GM06990 (cell line): Measurements from ENCODE around the gene DNAH10.

Experiments
- DNase-seq: peaks from one replicate; pipeline ENCODE4 v3.0.0-alpha.2; 2011; ENCODE audit not compliant: insufficient read length; ENCODE audit errors: extremely low read depth
- H3K27me3 ChIP-seq: replicated peaks from 2 replicates; pipeline ENCODE4 v1.6.0; 2011; ENCODE audit warnings: low read length; ENCODE audit not compliant: control insufficient read depth, insufficient read depth
- H3K36me3 ChIP-seq: 2 replicates; pipeline ENCODE4 v1.5.1; 2011; ENCODE audit warnings: low read length; ENCODE audit not compliant: control insufficient read depth, insufficient read depth
- H3K4me3 ChIP-seq: replicated peaks from 2 replicates; pipeline ENCODE4 v1.5.1; 2011; ENCODE audit warnings: low read depth, mild to moderate bottlenecking, control low read depth, low read length
- TF ChIP-seq, protein P1 (sequence below): IDR thresholded peaks from 2 replicates; pipeline ENCODE4 v1.5.1; 2011; ENCODE audit warnings: low read length, control low read depth, mild to moderate bottlenecking, inconsistent platforms; ENCODE audit not compliant: insufficient read depth, poor library complexity, severe bottlenecking

Gene DNAH10

DNA sequence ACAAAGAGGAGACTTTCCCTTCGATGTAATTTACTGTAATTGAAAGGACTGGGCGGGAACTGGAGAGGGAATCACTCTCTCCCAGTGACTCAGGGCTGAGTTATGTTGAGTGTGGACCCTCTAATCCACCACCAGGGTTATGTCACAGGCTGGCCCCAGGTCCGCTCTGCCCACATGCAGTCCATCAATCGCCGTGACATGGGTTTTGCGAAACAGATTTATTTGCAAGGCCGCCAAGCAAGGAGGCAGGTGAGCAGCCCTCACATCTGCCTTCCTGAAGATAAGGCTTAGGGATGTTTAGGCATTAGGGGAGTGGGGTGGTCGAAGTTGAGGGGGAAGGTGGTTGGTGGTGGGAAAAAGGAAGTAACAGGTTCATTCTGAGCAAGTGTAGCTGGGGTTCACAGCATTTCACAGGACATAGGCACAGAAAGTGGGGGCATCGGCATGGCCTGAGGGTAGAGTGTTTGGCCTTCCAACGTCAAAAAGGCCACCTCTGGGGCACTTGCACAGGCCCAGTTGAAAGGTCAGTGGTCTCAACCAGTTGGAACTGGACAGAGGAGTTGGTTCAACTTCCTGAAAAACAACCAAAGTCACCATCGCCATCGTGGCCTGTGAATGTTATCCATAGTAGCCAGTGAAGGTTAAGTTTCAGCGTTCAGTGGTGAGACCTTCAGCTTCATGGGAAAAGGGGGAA is 66.9 kb downstream of the DNAH10 start:
- Histone ChIP-seq H3K36me3 (no peaks in the 10 kb centered on the region), H3K4me3 (no peak overlapping the region), H3K27me3 (no peaks in the 10 kb centered on the region; the same call in 1 of the 2 replicates)
- no peak for DNase-seq
- TF ChIP-seq, protein P1, sequence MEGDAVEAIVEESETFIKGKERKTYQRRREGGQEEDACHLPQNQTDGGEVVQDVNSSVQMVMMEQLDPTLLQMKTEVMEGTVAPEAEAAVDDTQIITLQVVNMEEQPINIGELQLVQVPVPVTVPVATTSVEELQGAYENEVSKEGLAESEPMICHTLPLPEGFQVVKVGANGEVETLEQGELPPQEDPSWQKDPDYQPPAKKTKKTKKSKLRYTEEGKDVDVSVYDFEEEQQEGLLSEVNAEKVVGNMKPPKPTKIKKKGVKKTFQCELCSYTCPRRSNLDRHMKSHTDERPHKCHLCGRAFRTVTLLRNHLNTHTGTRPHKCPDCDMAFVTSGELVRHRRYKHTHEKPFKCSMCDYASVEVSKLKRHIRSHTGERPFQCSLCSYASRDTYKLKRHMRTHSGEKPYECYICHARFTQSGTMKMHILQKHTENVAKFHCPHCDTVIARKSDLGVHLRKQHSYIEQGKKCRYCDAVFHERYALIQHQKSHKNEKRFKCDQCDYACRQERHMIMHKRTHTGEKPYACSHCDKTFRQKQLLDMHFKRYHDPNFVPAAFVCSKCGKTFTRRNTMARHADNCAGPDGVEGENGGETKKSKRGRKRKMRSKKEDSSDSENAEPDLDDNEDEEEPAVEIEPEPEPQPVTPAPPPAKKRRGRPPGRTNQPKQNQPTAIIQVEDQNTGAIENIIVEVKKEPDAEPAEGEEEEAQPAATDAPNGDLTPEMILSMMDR, result no peak

- Histone ChIP-seq H3K4me3 (no peak overlapping the region), H3K27me3 (no peaks in the 10 kb centered on the region; the same call in 1 of the 2 replicates), H3K36me3 (no peaks in the 10 kb centered on the region)
- DNase-seq, result no peak
- TF ChIP-seq, protein P1, result no peak
These were observed 67.5 kb downstream of the DNAH10 start for GRCh38 chr12:123829561-123829960.

DNA sequence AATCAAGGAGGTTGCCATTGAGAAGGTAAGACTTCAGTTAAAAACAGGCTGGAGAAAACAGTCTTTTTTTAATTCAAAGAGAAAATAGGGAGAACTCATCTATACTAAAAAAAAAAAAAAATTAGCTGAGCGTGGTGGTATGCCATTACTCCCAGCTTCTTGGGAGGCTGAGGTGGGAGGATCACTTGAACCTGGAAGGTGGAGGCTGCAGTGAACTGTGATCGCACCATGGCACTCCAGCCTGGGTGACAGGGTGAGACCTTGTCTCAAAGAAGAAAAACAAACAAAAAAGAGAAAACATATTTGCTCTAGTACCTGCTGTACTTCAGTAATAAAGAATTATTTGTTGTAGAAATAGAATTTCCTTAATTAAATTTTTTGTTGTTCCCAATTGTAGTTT is 68.6 kb downstream of the DNAH10 start:
- no peaks in the 10 kb centered on the region; the same call in 1 of the 2 replicates for H3K27me3 ChIP-seq
- TF ChIP-seq, protein P1, result no peak
- H3K36me3 ChIP-seq, result no peaks in the 10 kb centered on the region
- no peak for DNase-seq
- no peak overlapping the region for H3K4me3 ChIP-seq

DNA sequence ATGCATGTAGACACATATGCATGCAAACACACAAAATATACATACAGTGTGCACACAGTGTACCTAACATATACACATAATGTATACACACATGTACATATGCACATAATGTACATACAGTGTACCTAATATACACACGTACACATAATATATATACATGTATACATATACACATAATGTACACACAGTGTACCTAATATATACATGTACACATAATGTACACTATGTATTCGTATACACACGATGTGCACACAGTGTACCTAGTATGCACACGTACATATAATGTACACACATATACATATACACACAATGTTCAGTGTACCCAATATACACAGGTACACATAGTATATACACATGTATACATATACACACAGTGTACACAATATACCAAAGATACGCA is 70.0 kb downstream of the DNAH10 start:
- no peak overlapping the region for H3K4me3 ChIP-seq
- TF ChIP-seq, protein P1, result no peak
- DNase-seq, result no peak
- no peaks in the 10 kb centered on the region for H3K36me3 ChIP-seq
- no peaks in the 10 kb centered on the region; the same call in 1 of the 2 replicates for H3K27me3 ChIP-seq

GRCh38 chr12:123833830-123834229 is 71.7 kb downstream of the DNAH10 start:
- Histone ChIP-seq H3K27me3 (no peaks in the 10 kb centered on the region), H3K36me3 (no peaks in the 10 kb centered on the region), H3K4me3 (no peak overlapping the region)
- TF ChIP-seq, protein P1, result no peak
- DNase-seq, result no peak
